IgD-negative memory B cell (primary cell): ENCODE measurements around the gene SFSWAP. TPM values are rescaled to one million over a fixed set of nuclear protein-coding genes. Genes with fewer than 3 reads are reported as not detected.

ENCODE experiments used
- H3K27ac Mint-ChIP-seq, 3 donors: one replicate each; pipeline ENCODE4 v1.8.0; 2020 to 2022; ENCODE audit warnings: mild to moderate bottlenecking in 3 of 3, mixed read lengths in 3 of 3, moderate library complexity in 1 of 3
- H3K27me3 Mint-ChIP-seq: one replicate; pipeline ENCODE4 v1.8.0; 2021; ENCODE audit warnings: mixed read lengths
- H3K36me3 Mint-ChIP-seq: one replicate; pipeline ENCODE4 v1.8.0; 2020; ENCODE audit warnings: mild to moderate bottlenecking, mixed read lengths
- H3K4me1 Mint-ChIP-seq, 3 donors: one replicate each; pipeline ENCODE4 v1.8.0; 2020 to 2022; ENCODE audit warnings: mixed read lengths in 3 of 3, mild to moderate bottlenecking in 1 of 3
- H3K4me3 Mint-ChIP-seq, 4 donors: one replicate each; pipeline ENCODE4 v1.8.0; 2020 to 2022; ENCODE audit warnings: mild to moderate bottlenecking in 4 of 4, mixed read lengths in 4 of 4, moderate library complexity in 3 of 4
- H3K9me3 Mint-ChIP-seq, 3 donors: one replicate each; pipeline ENCODE4 v1.8.0; 2020 to 2021; ENCODE audit warnings: mixed read lengths in 3 of 3, mild to moderate bottlenecking in 1 of 3
- polyA plus RNA-seq: library from polyadenylated mRNA; unstranded; fragments of 300-500 nt; fragmentation: Illumina TruSeq; gene quantifications from one replicate; pipeline ENCODE4 v1.2.3, GENCODE V29; 2021

SFSWAP gene
- polyA plus RNA-seq, 1 donor from 2014 or later, result 24.2 TPM

GRCh38 chr12:131848753-131849152 lies 137.9 kb downstream of the SFSWAP start:
- Mint-ChIP-seq H3K9me3 (no peaks in the 10 kb centered on the region), H3K4me3 (no peak overlapping the region), H3K36me3 (no peaks in the 10 kb centered on the region), H3K4me1 (no peaks in the 10 kb centered on the region), H3K27me3 (peaks cover 5% of the 10 kb centered on the region), H3K27ac (no peak overlapping the region)

Other genes starting within 250 kb of the SFSWAP start
- 3.4 TPM for gene MMP17, start 117.3 kb downstream of the SFSWAP start, polyA plus RNA-seq
- 1.6 TPM for gene ULK1, start 183.5 kb downstream of the SFSWAP start, polyA plus RNA-seq
- 45.5 TPM for gene PUS1, start 218.2 kb downstream of the SFSWAP start, polyA plus RNA-seq
- 11.1 TPM for gene EP400, start 238.9 kb downstream of the SFSWAP start, polyA plus RNA-seq